Activated T-cell treated with anti-CD3 and anti-CD28 coated beads, Interleukin-2, amount 50 U/mL, for 72 hours (primary cell): ENCODE results near the gene AOPEP. TPM values are rescaled to one million over a fixed set of nuclear protein-coding genes. Genes with fewer than 3 reads are reported as not detected.
A peak's percentile ranks its signal among the peaks of the same experiment; 100 is the strongest.

Experiments
- ATAC-seq, 2 donors: fragments of 150-1000 bp; cut with Tn5 transposase; replicated peaks in 1 of 2; 2 replicates each; pipeline ENCODE4 v1.10.0; 2021; ENCODE audit warnings: moderate library complexity in 2 of 2, mild to moderate bottlenecking in 1 of 2
- DNase-seq, 2 donors: peaks; one replicate each; pipeline ENCODE4 v3.0.0; 2021 to 2022; ENCODE audit warnings: mixed read lengths in 1 of 2
- H3K27ac Mint-ChIP-seq: one replicate; pipeline ENCODE4 v1.8.0; 2022; ENCODE audit warnings: mild to moderate bottlenecking, moderate library complexity, mixed read lengths
- H3K27me3 Mint-ChIP-seq: one replicate; pipeline ENCODE4 v1.8.0; 2022; ENCODE audit warnings: low read depth, mixed read lengths
- H3K36me3 Mint-ChIP-seq, 2 donors: one replicate each; pipeline ENCODE4 v1.8.0; 2022; ENCODE audit warnings: mixed read lengths in 2 of 2, mild to moderate bottlenecking in 1 of 2; ENCODE audit not compliant: insufficient read depth in 2 of 2
- H3K4me1 Mint-ChIP-seq: one replicate; pipeline ENCODE4 v1.8.0; 2022; ENCODE audit warnings: low read depth, mixed read lengths
- H3K4me3 Mint-ChIP-seq, 2 donors: one replicate each; pipeline ENCODE4 v1.8.0; 2022; ENCODE audit warnings: mild to moderate bottlenecking in 2 of 2, mixed read lengths in 2 of 2, moderate library complexity in 2 of 2
- H3K9me3 Mint-ChIP-seq, 2 donors: one replicate each; pipeline ENCODE4 v1.8.0; 2022; ENCODE audit warnings: mixed read lengths in 2 of 2
- total RNA-seq, 2 donors: library from RNA; stranded (reverse); gene quantifications; one replicate each; pipeline ENCODE4 v1.2.3, GENCODE V29; 2022

The AOPEP gene
- total RNA-seq, 2 donors from 2014 or later = 9.0 to 13.2 TPM

DNA sequence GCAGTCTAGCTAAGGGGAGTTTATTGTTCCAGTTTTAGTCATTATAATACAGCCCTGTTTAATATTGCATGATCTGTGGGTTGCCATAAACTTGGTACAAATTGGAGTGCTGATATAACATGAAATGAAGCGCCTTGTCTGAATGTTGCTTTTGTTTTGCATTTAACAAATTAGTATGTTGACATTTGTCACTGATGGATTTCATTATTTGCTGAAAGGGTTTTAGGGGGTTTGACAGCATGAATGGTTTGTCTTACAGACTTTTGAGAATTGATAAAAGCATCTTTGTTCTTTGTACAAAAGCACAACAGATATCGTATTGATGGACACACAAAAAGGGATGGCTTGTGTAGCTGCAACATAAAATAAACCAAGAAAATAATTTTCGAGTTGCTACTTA lies 178.3 kb downstream of the AOPEP start:
- H3K4me1 Mint-ChIP-seq = peaks cover 32% of the 10 kb centered on the region
- no peak overlapping the region for H3K4me3 Mint-ChIP-seq
- no peak for ATAC-seq
- no peak overlapping the region for H3K27ac Mint-ChIP-seq
- H3K27me3 Mint-ChIP-seq = no peaks in the 10 kb centered on the region
- no peaks in the 10 kb centered on the region for H3K36me3 Mint-ChIP-seq
- no peak for DNase-seq
- no peaks in the 10 kb centered on the region for H3K9me3 Mint-ChIP-seq

DNA sequence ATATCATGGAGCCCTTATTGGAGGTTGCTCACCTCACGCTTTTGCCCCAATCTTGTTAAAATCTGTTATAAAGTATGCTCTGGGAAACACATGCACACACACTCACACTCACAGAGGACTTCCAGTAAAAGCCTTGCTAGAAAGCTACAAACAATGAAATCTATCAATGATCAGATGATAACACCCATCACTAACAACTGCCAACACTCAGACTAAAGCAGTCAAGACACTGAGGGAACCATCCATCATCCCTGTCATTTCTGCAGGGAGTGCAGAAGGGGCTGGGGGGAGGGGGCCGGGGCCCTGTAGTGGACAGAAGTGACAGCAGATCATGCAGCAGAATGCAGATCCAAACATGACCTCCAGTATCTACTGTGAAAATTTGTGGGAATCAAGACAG lies 179.1 kb downstream of the AOPEP start:
- DNase-seq (no peak), ATAC-seq (no peak)
- H3K36me3 Mint-ChIP-seq = no peaks in the 10 kb centered on the region
- peaks cover 26% of the 10 kb centered on the region for H3K4me1 Mint-ChIP-seq
- no peaks in the 10 kb centered on the region for H3K9me3 Mint-ChIP-seq
- no peaks in the 10 kb centered on the region for H3K27me3 Mint-ChIP-seq
- no peak overlapping the region for H3K4me3 Mint-ChIP-seq
- H3K27ac Mint-ChIP-seq = no peak overlapping the region

DNA sequence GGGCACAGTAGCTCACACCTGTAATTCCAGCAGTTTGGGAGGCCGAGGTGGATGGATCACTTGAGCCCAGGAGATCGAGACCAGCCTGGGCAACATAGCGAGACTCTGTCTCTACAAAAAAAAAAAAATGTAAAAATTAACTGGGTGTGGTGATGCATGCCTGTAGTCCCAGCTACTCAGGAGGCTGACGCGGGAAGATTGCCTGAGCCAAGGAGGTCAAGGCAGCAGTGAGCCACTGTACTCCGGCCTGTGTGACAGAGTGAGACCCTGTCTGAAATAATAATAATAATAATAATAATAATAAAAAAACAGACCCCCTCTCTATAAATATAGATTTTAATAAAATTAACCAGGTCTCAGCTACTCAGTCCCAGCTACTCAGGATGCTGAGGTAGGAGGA lies 179.7 kb downstream of the AOPEP start:
- Mint-ChIP-seq H3K9me3 (no peaks in the 10 kb centered on the region), H3K4me3 (no peak overlapping the region), H3K27ac (no peak overlapping the region), H3K27me3 (no peaks in the 10 kb centered on the region), H3K36me3 (no peaks in the 10 kb centered on the region), H3K4me1 (peaks cover 20% of the 10 kb centered on the region)
- ATAC-seq = no peak
- DNase-seq = no peak

DNA sequence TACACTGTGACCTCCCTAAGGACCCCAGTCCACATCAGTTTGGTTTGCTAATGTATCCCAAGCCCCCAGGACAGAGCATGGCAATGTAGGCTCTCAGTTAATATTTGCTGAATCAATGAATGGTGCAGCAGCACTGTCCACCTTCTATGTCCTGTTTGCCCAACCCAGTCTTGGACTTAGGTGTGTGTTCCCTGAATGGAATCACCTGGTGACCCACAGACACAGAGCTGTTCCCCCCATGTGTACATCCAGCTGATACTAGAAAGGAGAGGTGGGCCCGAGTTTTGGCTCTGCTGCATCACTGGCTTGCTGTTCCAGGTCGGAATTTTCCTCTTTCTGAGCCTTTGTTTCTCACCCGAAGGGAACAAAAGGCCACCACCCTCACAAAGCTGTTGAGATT lies 180.2 kb downstream of the AOPEP start:
- Mint-ChIP-seq H3K27me3 (no peaks in the 10 kb centered on the region), H3K27ac (no peak overlapping the region), H3K4me3 (no peak overlapping the region), H3K4me1 (peaks cover 15% of the 10 kb centered on the region), H3K36me3 (no peaks in the 10 kb centered on the region), H3K9me3 (no peaks in the 10 kb centered on the region)
- ATAC-seq = no peak
- DNase-seq = no peak

DNA sequence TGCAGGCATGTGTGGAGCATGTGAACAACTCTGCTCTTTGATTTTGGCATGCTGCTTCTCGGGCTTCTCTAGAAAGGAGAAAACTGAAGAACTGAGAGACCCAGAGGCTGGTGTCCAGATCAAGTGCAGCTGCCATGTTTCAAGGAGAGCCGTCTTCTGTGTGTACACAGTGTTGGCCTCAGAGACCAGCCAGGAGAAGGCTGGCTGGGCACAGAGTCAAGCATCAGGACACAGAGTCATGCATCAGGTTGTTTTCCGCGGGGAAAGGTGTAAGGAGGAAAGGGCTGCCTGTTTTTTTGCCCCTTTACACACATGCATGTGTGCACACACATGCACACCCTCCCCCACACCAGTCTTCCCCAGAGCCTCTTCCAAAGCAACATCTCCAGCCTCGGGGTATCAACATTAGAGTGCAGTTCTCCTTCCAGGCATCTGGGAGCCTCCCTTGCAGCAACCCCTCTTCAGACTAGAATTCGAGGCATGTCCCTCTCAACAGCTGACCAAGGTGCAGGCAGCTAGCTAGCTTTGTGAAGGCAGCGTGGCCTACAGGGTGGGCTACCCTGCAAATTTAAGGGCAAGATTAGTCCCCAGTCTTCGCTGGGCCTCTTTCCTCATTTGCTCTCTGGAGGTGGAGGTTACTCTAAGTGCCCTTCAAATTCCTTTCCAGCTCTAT lies 180.9 kb downstream of the AOPEP start:
- Mint-ChIP-seq H3K36me3 (no peaks in the 10 kb centered on the region), H3K4me1 (peaks cover 10% of the 10 kb centered on the region), H3K9me3 (no peaks in the 10 kb centered on the region), H3K4me3 (no peak overlapping the region), H3K27me3 (no peaks in the 10 kb centered on the region), H3K27ac (no peak overlapping the region)
- no peak for ATAC-seq
- no peak for DNase-seq

DNA sequence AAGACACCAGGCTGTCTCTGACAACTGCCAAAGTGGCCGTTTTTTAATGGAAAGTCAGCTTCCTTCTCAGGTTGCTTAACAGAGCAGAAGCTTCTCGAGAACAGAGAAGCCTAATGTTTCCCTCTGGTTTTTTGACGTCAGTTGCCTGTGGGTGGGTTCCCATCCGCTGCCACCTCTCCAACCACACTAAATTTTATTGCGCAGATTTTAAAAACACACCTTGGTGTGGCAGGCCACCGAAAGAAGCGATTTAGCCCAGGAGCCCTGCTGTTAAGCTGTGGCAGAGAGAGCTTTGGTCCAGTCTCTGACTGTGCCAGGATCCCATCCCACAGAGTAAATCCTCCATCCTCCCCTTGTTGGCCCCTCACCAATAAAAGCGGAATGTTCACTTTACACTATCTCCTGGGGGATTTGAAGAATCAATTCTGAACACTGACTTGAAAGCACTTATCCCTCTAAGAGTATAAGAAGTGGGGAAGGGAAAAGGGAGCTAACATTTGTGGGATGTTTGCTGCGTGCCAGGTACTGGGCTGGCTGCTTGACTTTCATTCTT lies 181.6 kb downstream of the AOPEP start:
- ATAC-seq (peak in 1 of 2 donors; percentile 22), DNase-seq (no peak)
- no peaks in the 10 kb centered on the region for H3K36me3 Mint-ChIP-seq
- no peak overlapping the region for H3K27ac Mint-ChIP-seq
- peaks cover 10% of the 10 kb centered on the region for H3K4me1 Mint-ChIP-seq
- H3K9me3 Mint-ChIP-seq = no peaks in the 10 kb centered on the region
- no peaks in the 10 kb centered on the region for H3K27me3 Mint-ChIP-seq
- peak overlapping the region in 1 of 2 donors; percentile 31 for H3K4me3 Mint-ChIP-seq

DNA sequence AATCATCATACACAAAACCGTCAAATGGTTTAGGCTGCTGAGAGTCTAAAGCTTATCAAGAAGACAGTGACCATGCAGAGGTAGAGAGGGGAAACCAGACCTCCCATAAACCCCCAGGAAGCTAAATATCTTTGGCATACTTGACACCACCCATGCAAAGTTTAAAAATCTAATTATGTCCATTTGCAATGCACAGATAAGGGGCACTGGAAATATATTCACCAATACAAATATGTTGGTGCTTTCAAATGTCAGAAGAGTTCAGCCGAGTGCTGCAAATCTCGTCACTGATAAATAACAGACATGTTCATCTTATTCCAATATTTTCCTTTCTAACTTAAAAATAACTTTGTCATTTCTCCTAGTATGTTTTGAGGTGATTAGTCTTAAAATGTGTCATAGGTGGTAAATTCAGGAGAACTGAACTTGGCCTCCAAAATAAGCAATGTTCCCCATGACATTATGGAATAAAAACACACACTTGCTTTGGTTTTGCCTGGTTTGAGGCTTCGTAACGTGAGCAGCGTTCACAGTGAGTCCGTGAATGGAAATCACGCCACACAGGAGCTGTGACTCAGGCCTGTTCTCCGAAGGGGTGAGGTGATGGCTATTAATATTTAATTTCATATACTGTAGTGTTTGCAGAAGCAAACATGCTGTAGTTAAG lies 182.2 kb downstream of the AOPEP start:
- no peak for DNase-seq
- Mint-ChIP-seq H3K27ac (no peak overlapping the region), H3K27me3 (no peaks in the 10 kb centered on the region), H3K4me1 (peaks cover 10% of the 10 kb centered on the region), H3K9me3 (no peaks in the 10 kb centered on the region), H3K4me3 (no peak overlapping the region), H3K36me3 (no peaks in the 10 kb centered on the region)
- ATAC-seq = no peak

DNA sequence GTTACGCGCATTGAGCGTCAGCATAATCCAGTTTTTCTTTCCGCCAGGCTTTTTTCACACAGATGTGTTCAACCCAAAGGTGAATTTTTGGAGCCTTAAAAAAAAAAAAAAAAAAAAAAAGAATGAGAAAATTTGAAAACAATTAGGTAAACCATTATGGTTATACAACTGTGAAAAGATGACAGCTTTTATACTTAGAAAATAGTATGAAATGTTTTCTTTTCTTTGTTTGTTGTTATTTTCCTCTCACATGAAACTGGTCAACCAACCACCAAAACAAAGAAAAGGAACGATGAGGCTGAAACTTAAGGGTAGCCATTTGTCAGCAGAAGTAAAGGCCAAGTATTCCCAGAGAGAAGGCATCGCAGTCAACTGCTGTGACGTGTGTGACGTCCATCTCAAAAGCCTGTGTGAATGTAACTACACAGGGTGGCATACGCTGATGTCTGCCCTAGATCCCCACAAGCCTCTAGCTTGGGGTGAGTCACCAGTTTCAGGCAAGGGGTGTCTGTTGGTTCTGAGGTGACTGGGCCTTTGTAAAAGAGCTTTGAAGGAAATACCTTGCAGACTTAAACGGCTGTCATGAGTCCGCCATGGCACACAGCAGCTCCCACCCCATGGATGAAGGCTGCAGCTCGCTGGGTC lies 182.9 kb downstream of the AOPEP start:
- peaks cover 10% of the 10 kb centered on the region for H3K4me1 Mint-ChIP-seq
- H3K9me3 Mint-ChIP-seq = no peaks in the 10 kb centered on the region
- no peak overlapping the region for H3K4me3 Mint-ChIP-seq
- peak; percentile 99 for ATAC-seq
- H3K36me3 Mint-ChIP-seq = no peaks in the 10 kb centered on the region
- H3K27ac Mint-ChIP-seq = no peak overlapping the region
- no peaks in the 10 kb centered on the region for H3K27me3 Mint-ChIP-seq
- peak; percentile 51 to 52 for DNase-seq

DNA sequence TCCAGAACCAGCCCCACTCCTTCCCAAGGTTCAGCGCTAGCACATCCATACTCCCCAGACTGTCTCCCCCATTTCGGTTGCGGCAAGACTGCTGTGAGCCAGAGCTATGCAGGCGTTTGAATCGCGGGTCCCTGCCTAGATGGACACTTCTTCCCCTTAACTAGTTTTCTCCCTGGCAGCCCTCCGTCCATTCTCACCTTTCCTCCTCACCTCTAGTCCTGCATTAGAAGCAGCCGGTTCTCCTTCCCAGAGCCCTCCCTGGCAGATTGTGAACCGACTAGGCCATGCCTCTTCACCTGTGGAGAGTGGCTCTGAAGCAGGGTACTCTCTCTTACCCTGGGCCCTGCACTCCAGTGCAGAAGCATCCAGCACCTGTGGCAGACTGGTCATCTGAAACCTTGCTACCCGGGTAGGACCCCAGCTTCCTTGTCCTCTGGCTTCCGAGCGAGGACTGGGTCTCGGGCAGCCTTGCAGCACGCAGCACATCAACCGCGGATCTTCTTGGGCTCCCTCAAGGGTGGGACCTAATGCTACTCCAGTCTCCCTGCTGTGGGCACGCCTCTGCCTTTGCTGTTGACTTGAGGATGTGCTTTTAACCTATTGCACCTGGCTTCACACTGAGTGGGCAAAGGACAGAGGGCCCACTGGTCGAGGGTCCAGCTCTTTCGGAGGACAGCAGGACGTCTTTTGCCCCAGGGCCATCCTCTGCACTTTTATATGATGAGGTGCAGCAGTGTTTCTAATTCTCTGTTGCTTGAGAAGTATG lies 183.6 kb downstream of the AOPEP start:
- Mint-ChIP-seq H3K36me3 (no peaks in the 10 kb centered on the region), H3K27me3 (no peaks in the 10 kb centered on the region), H3K9me3 (no peaks in the 10 kb centered on the region), H3K4me3 (no peak overlapping the region), H3K27ac (no peak overlapping the region), H3K4me1 (peaks cover 10% of the 10 kb centered on the region)
- ATAC-seq = no peak
- DNase-seq = no peak

DNA sequence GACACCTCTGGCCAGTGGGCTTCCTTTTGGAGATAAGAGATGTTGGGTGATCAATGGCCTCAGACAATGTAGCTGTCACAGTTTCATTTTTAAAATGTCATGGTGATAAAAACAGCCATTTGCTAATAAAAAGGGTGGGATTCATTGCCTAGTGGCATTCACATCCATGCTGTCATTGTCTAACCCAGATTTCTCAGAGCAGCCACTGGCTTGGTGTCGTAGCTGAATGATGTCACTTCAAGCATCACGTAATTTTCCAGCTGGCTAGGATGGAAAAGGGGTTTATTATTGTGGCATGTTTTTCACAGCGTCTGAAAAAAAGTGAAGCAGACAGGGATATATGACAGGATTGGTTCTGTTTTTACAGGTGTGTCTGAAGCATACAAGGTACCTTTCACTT lies 184.7 kb downstream of the AOPEP start:
- ATAC-seq (no peak), DNase-seq (no peak)
- Mint-ChIP-seq H3K9me3 (no peaks in the 10 kb centered on the region), H3K4me1 (peaks cover 10% of the 10 kb centered on the region), H3K4me3 (no peak overlapping the region), H3K27ac (no peak overlapping the region), H3K36me3 (no peaks in the 10 kb centered on the region), H3K27me3 (no peaks in the 10 kb centered on the region)

DNA sequence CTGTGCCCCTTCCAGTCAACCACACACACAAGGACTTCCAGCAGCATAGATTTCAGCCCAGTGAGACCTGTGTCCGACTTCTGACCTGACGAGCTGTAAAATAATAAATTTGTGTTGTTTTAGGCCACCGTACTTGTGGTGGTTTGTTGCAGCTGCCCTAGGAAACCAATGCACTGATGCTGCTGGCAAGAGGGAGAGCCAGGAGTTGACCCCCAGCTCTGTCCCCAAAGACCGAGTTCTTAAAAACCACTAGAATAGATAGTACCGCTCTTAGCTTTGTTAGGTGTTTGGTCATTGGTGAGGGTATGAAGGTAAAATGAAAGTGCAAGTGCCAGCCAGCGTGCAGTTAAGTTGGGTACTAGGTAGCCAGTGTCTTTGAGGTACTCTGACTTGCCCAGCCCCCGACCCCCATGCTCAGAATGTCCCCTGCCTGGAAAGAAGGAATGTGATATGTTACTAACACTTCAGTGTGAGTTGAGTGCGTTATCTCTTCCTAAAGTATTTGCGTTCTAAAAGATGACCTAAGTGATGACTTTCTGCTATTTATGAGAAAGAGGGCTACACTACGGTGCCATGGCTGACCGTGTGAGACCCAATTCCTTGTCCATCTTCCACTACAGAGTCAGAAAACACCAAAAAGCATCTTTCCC lies 185.6 kb downstream of the AOPEP start:
- no peaks in the 10 kb centered on the region for H3K36me3 Mint-ChIP-seq
- H3K27ac Mint-ChIP-seq = no peak overlapping the region
- H3K27me3 Mint-ChIP-seq = no peaks in the 10 kb centered on the region

DNA sequence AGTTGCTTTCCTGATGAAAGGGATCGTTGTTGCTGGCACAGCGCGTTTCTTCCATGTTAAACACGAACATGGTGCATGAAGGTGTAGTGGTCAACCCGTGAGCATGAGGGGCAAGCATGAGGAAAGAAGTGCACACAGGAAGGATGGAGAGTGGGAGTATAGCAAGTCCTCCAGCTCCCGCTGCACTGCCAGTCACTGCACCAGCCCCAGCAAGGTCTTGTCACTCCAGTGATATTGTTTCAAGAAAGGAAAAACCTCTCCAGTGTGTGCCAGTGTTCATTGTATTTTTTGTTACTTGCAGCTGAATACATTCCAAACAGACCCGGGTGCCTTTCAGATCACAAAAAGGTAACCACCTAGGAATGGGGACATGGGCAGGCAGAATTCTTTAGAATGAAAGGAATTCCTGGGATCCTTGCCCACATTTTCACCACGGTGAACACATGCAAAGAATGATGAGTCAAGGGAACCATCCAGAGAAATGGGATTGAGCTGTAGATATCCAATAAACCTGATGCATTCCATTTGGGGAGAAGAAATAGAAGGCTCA lies 186.3 kb downstream of the AOPEP start:
- ATAC-seq (no peak), DNase-seq (no peak)
- peaks cover 10% of the 10 kb centered on the region for H3K4me1 Mint-ChIP-seq
- H3K27me3 Mint-ChIP-seq = no peaks in the 10 kb centered on the region
- no peak overlapping the region for H3K4me3 Mint-ChIP-seq
- no peak overlapping the region for H3K27ac Mint-ChIP-seq
- H3K36me3 Mint-ChIP-seq = no peaks in the 10 kb centered on the region
- no peaks in the 10 kb centered on the region for H3K9me3 Mint-ChIP-seq

More for the DNA sequence above, 185.6 kb downstream of the AOPEP start:
- no peak for DNase-seq
- no peak for ATAC-seq
- Mint-ChIP-seq H3K4me3 (no peak overlapping the region), H3K9me3 (no peaks in the 10 kb centered on the region), H3K4me1 (peaks cover 10% of the 10 kb centered on the region)
